Measurements from ENCODE around the gene ZDHHC24. TPM values are rescaled to one million over a fixed set of nuclear protein-coding genes. Genes with fewer than 3 reads are reported as not detected.
A peak's percentile ranks its signal among the peaks of the same experiment; 100 is the strongest.

Gene ZDHHC24
- polyA plus RNA-seq, 1 donor from 2014 or later: 15.9 TPM

DNA sequence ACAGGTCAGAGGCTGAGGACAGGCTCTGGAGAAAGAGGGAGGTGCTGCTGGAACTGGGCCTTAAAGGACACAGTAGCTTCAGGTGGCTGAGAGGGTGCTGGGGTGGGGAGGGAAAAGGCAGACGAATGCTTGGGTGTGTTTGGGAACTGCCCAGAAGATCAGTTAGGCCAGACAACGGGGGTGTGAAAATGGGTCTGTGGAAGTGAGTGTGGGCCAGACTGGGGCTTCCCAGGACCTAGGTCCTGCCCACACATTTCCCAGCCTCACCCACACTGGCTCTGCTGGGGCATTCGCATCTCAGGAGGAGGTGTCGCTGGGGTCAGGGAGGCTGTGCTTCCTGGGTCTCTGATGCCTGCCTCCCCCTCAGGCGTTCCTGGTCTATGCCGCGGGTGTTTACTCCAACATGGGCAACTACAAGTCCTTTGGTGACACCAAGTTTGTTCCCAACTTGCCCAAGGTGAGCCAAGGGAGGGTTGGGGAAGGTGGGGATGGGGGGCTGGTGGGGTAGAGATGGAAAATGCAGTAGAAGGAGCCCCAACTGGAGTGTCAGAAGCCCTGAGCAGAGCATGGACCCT is 61.0 kb downstream of the ZDHHC24 start:
- TF ChIP-seq MXI1 (conservative IDR thresholded peaks at IDR 0.05; ENCODE audit: poor library complexity, severe bottlenecking) (no peak), TAF1 (IDR thresholded peaks at IDR 0.05; ENCODE audit: low read depth) (no peak), EP300 (conservative IDR thresholded peaks at IDR 0.05; ENCODE audit: poor library complexity, severe bottlenecking) (no peak), CTCF (IDR thresholded peaks at IDR 0.05; ENCODE audit: poor library complexity, severe bottlenecking) (no peak), POLR2AphosphoS5 (IDR thresholded peaks at IDR 0.05) (no peak), REST (IDR thresholded peaks at IDR 0.05; ENCODE audit: borderline replicate concordance) (no peak), SMC3 (conservative IDR thresholded peaks at IDR 0.05; ENCODE audit: poor library complexity) (no peak), EZH2 (IDR thresholded peaks at IDR 0.05; ENCODE audit: borderline replicate concordance, insufficient read depth, low read length, poor library complexity, severe bottlenecking) (no peak)
- Histone ChIP-seq H3K9me3 (ENCODE audit: low read length) (no peaks in the 10 kb centered on the region), H3K4me2 (ENCODE audit: low read length) (no peak overlapping the region), H4K20me1 (ENCODE audit: insufficient read depth) (no peaks in the 10 kb centered on the region), H3K27ac (ENCODE audit: low read length) (no peak overlapping the region), H3K9ac (ENCODE audit: low read length) (no peak overlapping the region), H3K79me2 (replicated peaks; ENCODE audit: insufficient read depth, low read length) (no peaks in the 10 kb centered on the region), H2AFZ (ENCODE audit: low read depth, low read length) (no peak overlapping the region), H3K36me3 (ENCODE audit: insufficient read depth, low read length) (no peaks in the 10 kb centered on the region), H3K27me3 (ENCODE audit: insufficient read depth, low read depth, low read length) (no peaks in the 10 kb centered on the region), H3K9me2 (ENCODE audit: insufficient read depth, low read length) (no peaks in the 10 kb centered on the region), H3K4me3 (ENCODE audit: low read length) (no peak overlapping the region), H3F3A (ENCODE audit: insufficient read depth, low read length, poor library complexity, severe bottlenecking) (no peaks in the 10 kb centered on the region)

GRCh38 chr11:66480117-66480938 is 65.5 kb downstream of the ZDHHC24 start, which contains the start of gene DPP3:
TSS of gene DPP3 (plus strand) at chr11:66480434. CDS start at chr11:66482201, 1,767 bp downstream.
- Histone ChIP-seq H3K9me3 (ENCODE audit: low read length) (no peaks in the 10 kb centered on the region), H3K9me2 (ENCODE audit: insufficient read depth, low read length) (no peaks in the 10 kb centered on the region), H4K20me1 (ENCODE audit: insufficient read depth) (no peaks in the 10 kb centered on the region), H3K27me3 (ENCODE audit: insufficient read depth, low read depth, low read length) (no peaks in the 10 kb centered on the region), H3K27ac (ENCODE audit: low read length) (peak within 1 kb of the TSS; percentile 86), H3K4me2 (ENCODE audit: low read length) (peak within 1 kb of the TSS; percentile 71), H3K9ac (ENCODE audit: low read length) (peak within 1 kb of the TSS; percentile 93), H3K36me3 (ENCODE audit: insufficient read depth, low read length) (no peaks in the 10 kb centered on the region), H2AFZ (ENCODE audit: low read depth, low read length) (peak within 1 kb of the TSS; percentile 83), H3K79me2 (replicated peaks; ENCODE audit: insufficient read depth, low read length) (peaks cover 7% of the 10 kb centered on the region), H3K4me3 (ENCODE audit: low read length) (peak within 1 kb of the TSS; percentile 95), H3F3A (ENCODE audit: insufficient read depth, low read length, poor library complexity, severe bottlenecking) (no peaks in the 10 kb centered on the region)
- TF ChIP-seq SMC3 (conservative IDR thresholded peaks at IDR 0.05; ENCODE audit: poor library complexity): peak; percentile 23
- TF ChIP-seq MXI1 (conservative IDR thresholded peaks at IDR 0.05; ENCODE audit: poor library complexity, severe bottlenecking): peak; percentile 90
- TF ChIP-seq POLR2AphosphoS5 (IDR thresholded peaks at IDR 0.05): peak; percentile 88
- TF ChIP-seq CTCF (IDR thresholded peaks at IDR 0.05; ENCODE audit: poor library complexity, severe bottlenecking): peak; percentile 21
- no peak for TF ChIP-seq EZH2 (IDR thresholded peaks at IDR 0.05; ENCODE audit: borderline replicate concordance, insufficient read depth, low read length, poor library complexity, severe bottlenecking)
- peak; percentile 36 for TF ChIP-seq EP300 (conservative IDR thresholded peaks at IDR 0.05; ENCODE audit: poor library complexity, severe bottlenecking)
- TF ChIP-seq REST (IDR thresholded peaks at IDR 0.05; ENCODE audit: borderline replicate concordance): no peak
